ENCODE data around the gene CSH2.
A peak's percentile ranks its signal among the peaks of the same experiment; 100 is the strongest.
"Not testable (repeated sequence)": the region's sequence is repeated elsewhere in the genome, so short reads cannot be mapped to it uniquely, and the experiment has no call there.

CSH2 gene

GRCh38 chr17:63873577-63873976, at the start of gene CSH2:
Gene CSH2, minus strand, starts transcription at chr17:63873677. Its CDS starts 63 bp downstream, at chr17:63873614.
- not testable (repeated sequence) for DNase-seq (ENCODE audit: low read depth)

GRCh38 chr17:63922402-63922801, 48.9 kb upstream of the CSH2 start:
- not testable (repeated sequence) for DNase-seq (ENCODE audit: low read depth)

GRCh38 chr17:63920779-63921178, 47.3 kb upstream of the CSH2 start:
- not testable (repeated sequence) for DNase-seq (ENCODE audit: low read depth)

- peak; percentile 6 for DNase-seq (ENCODE audit: low read depth)
These were observed 46.6 kb upstream of the CSH2 start for GRCh38 chr17:63920050-63920449.

GRCh38 chr17:63919311-63919723, 45.8 kb upstream of the CSH2 start:
- peak; percentile 39 for DNase-seq (ENCODE audit: low read depth)

GRCh38 chr17:63918789-63919305, 45.4 kb upstream of the CSH2 start, which contains the start of gene GH1:
Gene GH1, minus strand, starts transcription at chr17:63918839. Its CDS starts 63 bp downstream, at chr17:63918776.
- DNase-seq (ENCODE audit: low read depth) = not testable (repeated sequence)

GRCh38 chr17:63918305-63918704, 44.8 kb upstream of the CSH2 start:
- no peak for DNase-seq (ENCODE audit: low read depth)

GRCh38 chr17:63917646-63918045, 44.2 kb upstream of the CSH2 start:
- DNase-seq (ENCODE audit: low read depth) = no peak

GRCh38 chr17:63917206-63917605, 43.7 kb upstream of the CSH2 start:
- not testable (repeated sequence) for DNase-seq (ENCODE audit: low read depth)

- DNase-seq (ENCODE audit: low read depth) = no peak
These were observed 43.2 kb upstream of the CSH2 start for GRCh38 chr17:63916566-63917185.

GRCh38 chr17:63915753-63916152, 42.3 kb upstream of the CSH2 start:
- not testable (repeated sequence) for DNase-seq (ENCODE audit: low read depth)

GRCh38 chr17:63914471-63914870, 41.0 kb upstream of the CSH2 start:
- DNase-seq (ENCODE audit: low read depth) = no peak

GRCh38 chr17:63911657-63912100, 38.2 kb upstream of the CSH2 start:
- peak; percentile 13 for DNase-seq (ENCODE audit: low read depth)

GRCh38 chr17:63911041-63911635, 37.7 kb upstream of the CSH2 start, which contains the start of gene CSHL1:
Gene CSHL1, minus strand, starts transcription at chr17:63911258. Its CDS starts 62 bp downstream, at chr17:63911196.
- no peak for DNase-seq (ENCODE audit: low read depth)

GRCh38 chr17:63910096-63910495, 36.6 kb upstream of the CSH2 start:
- DNase-seq (ENCODE audit: low read depth) = no peak

GRCh38 chr17:63909586-63909985, 36.1 kb upstream of the CSH2 start:
- DNase-seq (ENCODE audit: low read depth) = not testable (repeated sequence)

GRCh38 chr17:63907161-63907778, 33.8 kb upstream of the CSH2 start:
- DNase-seq (ENCODE audit: low read depth) = peak; percentile 12

GRCh38 chr17:63904796-63905195, 31.3 kb upstream of the CSH2 start:
- DNase-seq (ENCODE audit: low read depth) = not testable (repeated sequence)

- DNase-seq (ENCODE audit: low read depth) = not testable (repeated sequence)
These were observed 30.3 kb upstream of the CSH2 start for GRCh38 chr17:63903787-63904201.

GRCh38 chr17:63901971-63902370, 28.5 kb upstream of the CSH2 start:
- not testable (repeated sequence) for DNase-seq (ENCODE audit: low read depth)

- peak; percentile 24 for DNase-seq (ENCODE audit: low read depth)
These were observed 25.7 kb upstream of the CSH2 start for GRCh38 chr17:63898899-63899798.

Data from amniotic epithelial cell (primary cell).